GM18519 (cell line): Measurements from ENCODE around the gene GMDS.

Experiments used
- ATAC-seq: cut with Tn5 transposase; IDR thresholded peaks from one replicate; pipeline ENCODE4 v1.9.1; 2021; ENCODE audit warnings: mild to moderate bottlenecking, moderate library complexity; ENCODE audit not compliant: unreplicated experiment, low FRiP score

The GMDS gene

GRCh38 chr6:2016040-2016439, 229.4 kb downstream of the GMDS start:
- ATAC-seq: no peak

GRCh38 chr6:2008383-2008976, 236.9 kb downstream of the GMDS start:
- no peak for ATAC-seq

GRCh38 chr6:2007165-2007564, 238.2 kb downstream of the GMDS start:
- no peak for ATAC-seq

GRCh38 chr6:2004888-2005287, 240.5 kb downstream of the GMDS start:
- no peak for ATAC-seq

GRCh38 chr6:2000962-2001361, 244.4 kb downstream of the GMDS start:
- no peak for ATAC-seq

GRCh38 chr6:1997702-1998101, 247.7 kb downstream of the GMDS start:
- ATAC-seq: no peak

GRCh38 chr6:1995636-1996035, 249.8 kb downstream of the GMDS start:
- ATAC-seq: no peak

- no peak for ATAC-seq
Measured at GRCh38 chr6:1993042-1993441, 252.4 kb downstream of the GMDS start.

GRCh38 chr6:1991332-1991878, 254.0 kb downstream of the GMDS start:
- ATAC-seq: no peak

- no peak for ATAC-seq
Measured at GRCh38 chr6:1988843-1989242, 256.6 kb downstream of the GMDS start.

GRCh38 chr6:1987640-1988039, 257.8 kb downstream of the GMDS start:
- no peak for ATAC-seq

- ATAC-seq: no peak
Measured at GRCh38 chr6:1986454-1987243, 258.8 kb downstream of the GMDS start.

- ATAC-seq: no peak
Measured at GRCh38 chr6:1984346-1984994, 260.9 kb downstream of the GMDS start.

GRCh38 chr6:1983850-1984249, 261.6 kb downstream of the GMDS start:
- ATAC-seq: no peak

GRCh38 chr6:1972962-1973361, 272.4 kb downstream of the GMDS start:
- ATAC-seq: no peak

- ATAC-seq: no peak
Measured at GRCh38 chr6:1971612-1972011, 273.8 kb downstream of the GMDS start.

- no peak for ATAC-seq
Measured at GRCh38 chr6:1970151-1970561, 275.2 kb downstream of the GMDS start.

GRCh38 chr6:1966713-1967112, 278.7 kb downstream of the GMDS start:
- ATAC-seq: no peak

GRCh38 chr6:1965596-1966224, 279.7 kb downstream of the GMDS start:
- no peak for ATAC-seq

GRCh38 chr6:1963596-1963995, 281.8 kb downstream of the GMDS start:
- ATAC-seq: no peak

- ATAC-seq: no peak
Measured at GRCh38 chr6:1962201-1962600, 283.2 kb downstream of the GMDS start.
